A673 (cell line): ENCODE data around the gene FBXO31. TPM values are rescaled to one million over a fixed set of nuclear protein-coding genes. Genes with fewer than 3 reads are reported as not detected.

Source experiments
- BruUV-seq: library from RNA; stranded (reverse); fragments of 400-500 nt; replicated peaks from 2 replicates; lab custom pipeline; 2021; lab: Mats Ljungman, UMichigan
- CTCF ChIA-PET: fragments of 300-600 bp; sonication (Branson Sonifier 250); formaldehyde crosslinking; loops from one replicate; lab custom pipeline; 2022; ENCODE audit warnings: antibody characterized with exemption; lab: Charles Lee
- POLR2A ChIA-PET: fragments of 300-600 bp; sonication (Branson Sonifier 250); formaldehyde crosslinking; loops from one replicate; lab custom pipeline; 2022; ENCODE audit warnings: antibody characterized with exemption; ENCODE audit not compliant: low non-redundant PET; lab: Charles Lee
- DNase-seq: peaks from one replicate; pipeline ENCODE4 v3.0.0-alpha.2; 2015; ENCODE audit warnings: low spot score
- H3K27ac ChIP-seq: fragments of 200-600 bp; sonication (generic); 2 replicates; pipeline ENCODE4 v1.5.1; 2016; ENCODE audit warnings: mixed run types, low read depth, mild to moderate bottlenecking, mixed read lengths, antibody characterized with exemption, low read length; ENCODE audit not compliant: poor library complexity, severe bottlenecking
- H3K27me3 ChIP-seq: fragments of 200-600 bp; sonication (generic); replicated peaks from 2 replicates; pipeline ENCODE4 v1.6.1; 2017; ENCODE audit warnings: mixed run types, low read depth, mild to moderate bottlenecking, mixed read lengths, antibody characterized with exemption, low read length; ENCODE audit not compliant: insufficient read depth, poor library complexity
- H3K36me3 ChIP-seq: fragments of 200-600 bp; sonication (generic); 2 replicates; pipeline ENCODE4 v1.6.1; 2016; ENCODE audit warnings: mixed run types, mild to moderate bottlenecking, mixed read lengths, antibody characterized with exemption, low read length; ENCODE audit not compliant: insufficient read depth, poor library complexity, severe bottlenecking
- H3K4me1 ChIP-seq: fragments of 200-600 bp; sonication (generic); 2 replicates; pipeline ENCODE4 v1.6.1; 2017; ENCODE audit warnings: mixed run types, mild to moderate bottlenecking, mixed read lengths, antibody characterized with exemption, low read length; ENCODE audit not compliant: insufficient read depth, poor library complexity, severe bottlenecking
- H3K4me3 ChIP-seq: fragments of 200-600 bp; sonication (generic); 2 replicates; pipeline ENCODE4 v1.5.1; 2016; ENCODE audit warnings: low read depth, mixed run types, mild to moderate bottlenecking, mixed read lengths, low read length; ENCODE audit not compliant: poor library complexity, severe bottlenecking
- H3K9me3 ChIP-seq: fragments of 200-600 bp; sonication (generic); 2 replicates; pipeline ENCODE4 v1.6.1; 2016; ENCODE audit warnings: mixed run types, low read depth, mild to moderate bottlenecking, mixed read lengths, antibody characterized with exemption, low read length; ENCODE audit not compliant: poor library complexity, severe bottlenecking
- CTCF ChIP-seq: fragments of 300-800, 200-600 bp; sonication (generic); conservative IDR thresholded peaks from 2 replicates; pipeline ENCODE4 v1.5.1; 2017; ENCODE audit warnings: low read depth, mild to moderate bottlenecking, antibody characterized with exemption, low read length, moderate library complexity, mixed read lengths
- EZH2 ChIP-seq: fragments of 200-600 bp; sonication (generic); IDR thresholded peaks from 2 replicates; pipeline ENCODE4 v1.6.1; 2017; ENCODE audit warnings: borderline replicate concordance, low read depth, mild to moderate bottlenecking, mixed read lengths, antibody characterized with exemption, low read length; ENCODE audit not compliant: poor library complexity, severe bottlenecking
- intact Hi-C: fragments of 100-400 bp; cut with micrococcal nuclease; formaldehyde crosslinking; loops from one replicate; pipeline ENCODE4 v1.10.0; 2022; ENCODE audit not compliant: unreplicated experiment
- total RNA-seq: library from RNA; stranded (reverse); gene quantifications from 2 replicates; pipeline ENCODE4 v1.2.3, GENCODE V29; 2021

FBXO31 gene
- total RNA-seq, 1 experiment from 2014 or later, result 32.2 TPM

- POLR2A ChIA-PET, result no interaction called here
- intact Hi-C loops, result no loop called here
- CTCF ChIA-PET, result no interaction called here
- Histone ChIP-seq H3K27me3 (no peaks in the 10 kb centered on the region), H3K4me1 (peaks cover 6% of the 10 kb centered on the region), H3K4me3 (no peak overlapping the region), H3K36me3 (no peaks in the 10 kb centered on the region), H3K27ac (no peak overlapping the region), H3K9me3 (no peaks in the 10 kb centered on the region)
- TF ChIP-seq EZH2 (no peak), CTCF (no peak)
- DNase-seq, result no peak
- BruUV-seq, result no TSS peak
Measured at GRCh38 chr16:87319011-87319410, 64.6 kb downstream of the FBXO31 start.

GRCh38 chr16:87317750-87318644 lies 65.6 kb downstream of the FBXO31 start:
- DNase-seq, result peak; percentile 60
- TSS peak; percentile 78 for BruUV-seq
- POLR2A ChIA-PET, result interaction anchor here (0.7 kb wide), 1 partner anchor 742 kb away, joined by 5 read pairs; no protein-coding TSS in a partner anchor
- Histone ChIP-seq H3K36me3 (no peaks in the 10 kb centered on the region), H3K4me3 (peak overlapping the region; percentile 95), H3K4me1 (peaks cover 6% of the 10 kb centered on the region), H3K27ac (peak overlapping the region; percentile 94), H3K27me3 (no peaks in the 10 kb centered on the region), H3K9me3 (no peaks in the 10 kb centered on the region)
- CTCF ChIA-PET, result interaction anchor here (0.7 kb wide), 1 partner anchor 20 kb away, joined by 4 read pairs; no protein-coding TSS in a partner anchor
- TF ChIP-seq CTCF (no peak), EZH2 (no peak)
- intact Hi-C loops, result no loop called here

GRCh38 chr16:87316923-87317749 lies 66.4 kb downstream of the FBXO31 start, which contains the start of gene C16orf95:
Gene C16orf95, minus strand, starts transcription at chr16:87317392. Its CDS starts 150 bp downstream, at chr16:87317242.
- H3K27ac ChIP-seq, result peak within 1 kb of the TSS; percentile 94
- peak; percentile 96 for DNase-seq
- H3K4me1 ChIP-seq, result peaks cover 6% of the 10 kb centered on the region
- TSS peak; percentile 84 for BruUV-seq
- peak within 1 kb of the TSS; percentile 95 for H3K4me3 ChIP-seq
- H3K9me3 ChIP-seq, result no peaks in the 10 kb centered on the region
- ChIA-PET POLR2A (interaction anchor here (0.7 kb wide), 1 partner anchor 741 kb away, joined by 5 read pairs; no protein-coding TSS in a partner anchor), CTCF (interaction anchor here (0.6 to 0.7 kb wide), 2 partner anchors 19 kb away, joined by 3 to 4 read pairs; no protein-coding TSS in a partner anchor)
- intact Hi-C loops, result no loop called here
- H3K27me3 ChIP-seq, result no peaks in the 10 kb centered on the region
- TF ChIP-seq EZH2, result no peak
- peak; percentile 48 for TF ChIP-seq CTCF
- H3K36me3 ChIP-seq, result no peaks in the 10 kb centered on the region
